Subcutaneous preadipocyte (primary cell): ENCODE data around the gene MAPRE3. TPM values are rescaled to one million over a fixed set of nuclear protein-coding genes. Genes with fewer than 3 reads are reported as not detected.

Experiments used
- total RNA-seq: library from RNA; depleted of rRNA; stranded (reverse); fragments of >200 nt; gene quantifications from 2 replicates; pipeline ENCODE4 v1.2.3, GENCODE V29; 2012

Gene MAPRE3
- 2.6 and 4.3 TPM in 2 replicates for total RNA-seq

GRCh38 chr2:26970244-26970927, at the start of gene MAPRE3:
Gene MAPRE3 (plus strand): TSS chr2:26970637. CDS start chr2:27022219, 51,582 bp downstream.

DNA sequence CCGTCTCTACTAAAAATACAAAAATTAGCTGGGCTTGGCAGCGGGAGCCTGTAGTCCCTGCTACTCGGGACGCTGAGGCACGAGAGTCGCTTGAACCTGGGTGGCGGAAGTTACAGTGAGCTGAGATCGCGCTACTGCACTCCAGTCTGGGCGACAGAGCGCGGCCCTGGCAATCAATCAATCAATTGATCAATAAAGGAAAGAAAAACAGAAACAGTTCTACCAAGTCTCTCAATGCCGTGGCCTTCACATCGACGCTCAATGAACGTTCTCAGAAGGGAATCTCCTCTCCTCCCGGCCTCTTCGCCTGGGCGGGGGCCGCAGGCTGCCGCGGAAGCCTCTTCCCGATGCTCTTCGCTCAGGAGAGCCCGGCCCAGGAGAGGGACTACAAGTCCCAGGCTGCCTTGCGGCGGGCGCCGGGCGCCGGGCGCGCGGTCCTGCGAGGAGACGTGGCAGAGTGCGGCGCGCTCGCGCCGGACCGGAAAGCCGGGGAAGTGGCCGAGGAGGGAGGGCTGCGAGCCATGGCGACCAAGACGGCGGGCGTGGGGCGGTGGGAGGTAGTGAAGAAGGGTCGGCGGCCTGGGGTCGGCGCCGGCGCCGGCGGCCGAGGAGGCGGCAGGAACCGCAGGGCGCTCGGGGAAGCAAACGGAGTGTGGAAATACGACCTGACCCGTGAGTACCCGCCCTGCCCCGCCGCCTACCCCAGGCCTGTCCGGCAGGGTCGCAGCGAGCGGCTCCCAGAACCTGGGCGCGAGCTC, 62.2 kb downstream of the MAPRE3 start, which contains the start of gene TMEM214:
Gene TMEM214 (plus strand): TSS at position 471 of the 758 bp plus-strand sequence. CDS start 51 bp downstream, at position 522.

GRCh38 chr2:27050996-27051901, 80.8 kb downstream of the MAPRE3 start, which contains the start of gene AGBL5:
Gene AGBL5 (plus strand): TSS chr2:27051668. CDS start chr2:27052959, 1,291 bp downstream.

GRCh38 chr2:27071277-27071989, 101.0 kb downstream of the MAPRE3 start, which contains the start of gene OST4:
Gene OST4 (minus strand): TSS chr2:27071654.

Other genes with a start within 250 kb of the MAPRE3 start
- gene SLC35F6, start 206.4 kb upstream of the MAPRE3 start, total RNA-seq = 61.0 and 69.8 TPM in 2 replicates
- 14.7 and 16.0 TPM in 2 replicates for gene CENPA, start 184.6 kb upstream of the MAPRE3 start, total RNA-seq
- not detected in 2 replicates for gene DPYSL5, start 122.5 kb upstream of the MAPRE3 start, total RNA-seq
- gene TMEM214, start 62.3 kb downstream of the MAPRE3 start, total RNA-seq = 53.6 and 71.9 TPM in 2 replicates
- 16.5 and 22.3 TPM in 2 replicates for gene AGBL5, start 81.0 kb downstream of the MAPRE3 start, total RNA-seq
- gene OST4, start 101.0 kb downstream of the MAPRE3 start, total RNA-seq = 193 and 258 TPM in 2 replicates
- gene EMILIN1, start 108.0 kb downstream of the MAPRE3 start, total RNA-seq = 36.7 and 51.6 TPM in 2 replicates
- gene KHK, start 116.1 kb downstream of the MAPRE3 start, total RNA-seq = 1.4 and 1.5 TPM in 2 replicates
- 7.2 and 14.3 TPM in 2 replicates for gene CGREF1, start 148.5 kb downstream of the MAPRE3 start, total RNA-seq
- gene ABHD1, start 153.2 kb downstream of the MAPRE3 start, total RNA-seq = under 0.01 TPM in 1 of 2 replicates, not detected in the other
- gene PREB, start 164.0 kb downstream of the MAPRE3 start, total RNA-seq = 37.8 and 48.1 TPM in 2 replicates
- not detected in 2 replicates for gene PRR30, start 168.8 kb downstream of the MAPRE3 start, total RNA-seq
- not detected in 2 replicates for gene TCF23, start 178.4 kb downstream of the MAPRE3 start, total RNA-seq
- 113 and 144 TPM in 2 replicates for gene ATRAID, start 241.4 kb downstream of the MAPRE3 start, total RNA-seq
- 43.6 and 48.1 TPM in 2 replicates for gene SLC5A6, start 241.6 kb downstream of the MAPRE3 start, total RNA-seq
- gene CAD, start 246.7 kb downstream of the MAPRE3 start, total RNA-seq = 40.1 and 62.4 TPM in 2 replicates